IPS-18a (cell line): ENCODE results near the gene BMP6.

Source experiments
- H3K27ac ChIP-seq: one replicate; pipeline ENCODE4 v1.5.1; 2013; ENCODE audit warnings: low read length
- H3K27me3 ChIP-seq: one replicate; pipeline ENCODE4 v1.6.1; 2013; ENCODE audit warnings: mild to moderate bottlenecking, low read length; ENCODE audit not compliant: control insufficient read depth, insufficient read depth
- H3K36me3 ChIP-seq: one replicate; pipeline ENCODE4 v1.6.1; 2013; ENCODE audit warnings: low read depth, low read length; ENCODE audit not compliant: control insufficient read depth
- H3K4me1 ChIP-seq: one replicate; pipeline ENCODE4 v1.6.1; 2013; ENCODE audit warnings: low read depth, low read length; ENCODE audit not compliant: control insufficient read depth
- H3K4me3 ChIP-seq: one replicate; pipeline ENCODE4 v1.5.1; 2013; ENCODE audit warnings: low read length
- H3K9ac ChIP-seq: one replicate; pipeline ENCODE4 v1.6.1; 2013; ENCODE audit warnings: mild to moderate bottlenecking, low read length, moderate library complexity
- H3K9me3 ChIP-seq: one replicate; pipeline ENCODE4 v1.6.1; 2013; ENCODE audit warnings: low read depth, low read length; ENCODE audit not compliant: control insufficient read depth

The BMP6 gene

DNA sequence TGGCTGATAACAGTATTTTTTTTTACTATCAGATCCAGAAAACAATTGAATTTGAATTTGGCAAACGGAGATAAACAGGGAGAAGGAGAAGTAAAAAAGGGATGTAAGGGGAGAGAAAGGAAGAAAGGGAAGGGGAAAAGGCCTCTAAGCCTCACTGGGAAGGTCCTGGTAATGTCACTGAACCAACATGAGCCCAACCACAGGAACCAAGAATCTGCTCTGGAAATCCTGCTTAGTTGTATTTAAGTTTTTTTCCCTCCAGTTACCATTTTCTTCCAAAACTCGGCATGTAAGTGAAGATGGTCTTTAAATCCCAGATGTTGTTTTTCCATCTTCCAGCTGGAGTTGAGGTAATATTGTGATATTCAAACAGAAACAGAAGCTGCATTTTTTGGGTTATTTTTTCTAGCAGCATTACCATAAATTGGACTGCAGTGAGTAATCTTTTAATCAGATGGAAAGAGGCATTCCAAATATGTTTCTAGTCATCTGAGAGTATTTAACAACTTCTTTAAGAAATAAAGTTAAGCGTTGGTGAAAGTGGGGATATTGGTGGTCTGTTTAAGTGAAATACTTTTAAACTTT is 93.6 kb downstream of the BMP6 start:
- Histone ChIP-seq H3K4me3 (no peak overlapping the region), H3K36me3 (no peaks in the 10 kb centered on the region), H3K9me3 (no peaks in the 10 kb centered on the region), H3K27me3 (no peaks in the 10 kb centered on the region), H3K27ac (no peak overlapping the region), H3K9ac (no peak overlapping the region), H3K4me1 (no peaks in the 10 kb centered on the region)

DNA sequence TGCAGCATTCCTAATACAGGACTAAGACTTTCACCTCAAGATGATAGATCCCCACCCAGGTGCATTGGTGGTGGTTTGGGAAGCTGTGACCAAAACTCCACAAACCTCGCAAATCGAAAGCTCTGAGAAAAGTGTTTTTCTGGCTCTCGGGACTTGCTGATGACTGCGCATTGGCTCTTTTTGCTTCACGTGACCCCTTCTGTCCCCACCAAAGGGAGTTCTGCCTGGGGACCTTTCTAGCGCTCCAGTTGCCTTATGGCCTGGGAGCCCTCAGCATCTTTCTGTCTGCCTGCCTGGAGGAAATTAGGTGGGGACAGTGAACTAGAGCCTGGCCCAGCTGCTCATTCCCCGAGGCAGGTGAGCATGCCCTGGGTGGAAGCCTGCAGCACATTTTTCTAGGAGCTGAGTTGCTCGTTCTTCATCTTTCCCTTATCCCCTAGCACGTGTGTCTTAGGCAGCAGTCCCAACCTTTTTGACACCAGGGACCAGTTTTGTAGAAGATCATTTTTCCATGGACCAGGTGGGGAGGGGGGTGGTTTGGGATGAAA is 94.5 kb downstream of the BMP6 start:
- Histone ChIP-seq H3K36me3 (no peaks in the 10 kb centered on the region), H3K4me3 (no peak overlapping the region), H3K9me3 (no peaks in the 10 kb centered on the region), H3K27ac (no peak overlapping the region), H3K27me3 (no peaks in the 10 kb centered on the region), H3K4me1 (no peaks in the 10 kb centered on the region), H3K9ac (no peak overlapping the region)

DNA sequence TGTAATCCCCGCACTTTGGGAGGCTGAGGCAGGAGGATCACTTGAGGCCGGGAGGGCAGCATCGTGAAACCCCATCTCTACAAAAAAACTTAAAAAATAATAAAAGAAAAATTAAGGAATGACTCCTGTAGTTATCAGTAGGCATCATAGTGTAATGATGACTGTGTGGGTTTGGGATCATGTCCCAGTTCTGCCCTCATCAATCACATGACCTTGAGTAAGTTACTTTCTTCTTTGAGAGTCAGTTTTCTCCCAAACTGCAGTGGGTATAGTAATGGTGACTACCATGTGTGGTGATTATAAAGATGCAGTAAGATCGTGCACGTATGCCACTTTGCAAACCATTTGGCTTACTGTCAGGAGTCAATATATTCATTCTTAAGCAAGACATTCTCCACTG is 95.5 kb downstream of the BMP6 start:
- Histone ChIP-seq H3K9me3 (no peaks in the 10 kb centered on the region), H3K27ac (no peak overlapping the region), H3K4me3 (no peak overlapping the region), H3K9ac (no peak overlapping the region), H3K36me3 (no peaks in the 10 kb centered on the region), H3K4me1 (no peaks in the 10 kb centered on the region), H3K27me3 (no peaks in the 10 kb centered on the region)

DNA sequence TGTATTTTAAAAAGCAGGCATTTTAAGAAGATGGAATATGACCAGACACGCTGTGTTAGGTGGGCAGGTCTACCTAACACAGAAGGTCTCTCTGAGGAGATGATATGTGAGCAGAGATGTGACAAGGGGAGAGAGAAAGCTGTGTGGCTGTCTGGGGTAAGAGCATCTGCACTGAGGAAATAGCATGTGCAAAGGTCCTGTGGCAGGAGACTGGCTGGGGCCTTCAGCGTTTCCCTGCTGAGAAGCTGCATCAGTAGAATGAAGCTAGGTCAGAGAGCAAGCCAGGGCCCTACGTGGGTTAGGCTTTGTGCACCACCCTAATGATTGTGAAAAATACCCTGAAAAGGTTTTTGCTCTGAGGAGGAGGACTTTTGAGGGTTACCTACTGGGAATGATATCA is 97.7 kb downstream of the BMP6 start:
- no peaks in the 10 kb centered on the region for H3K36me3 ChIP-seq
- H3K4me1 ChIP-seq: peaks cover 4% of the 10 kb centered on the region
- H3K4me3 ChIP-seq: no peak overlapping the region
- H3K9ac ChIP-seq: no peak overlapping the region
- no peaks in the 10 kb centered on the region for H3K9me3 ChIP-seq
- no peak overlapping the region for H3K27ac ChIP-seq
- H3K27me3 ChIP-seq: no peaks in the 10 kb centered on the region

DNA sequence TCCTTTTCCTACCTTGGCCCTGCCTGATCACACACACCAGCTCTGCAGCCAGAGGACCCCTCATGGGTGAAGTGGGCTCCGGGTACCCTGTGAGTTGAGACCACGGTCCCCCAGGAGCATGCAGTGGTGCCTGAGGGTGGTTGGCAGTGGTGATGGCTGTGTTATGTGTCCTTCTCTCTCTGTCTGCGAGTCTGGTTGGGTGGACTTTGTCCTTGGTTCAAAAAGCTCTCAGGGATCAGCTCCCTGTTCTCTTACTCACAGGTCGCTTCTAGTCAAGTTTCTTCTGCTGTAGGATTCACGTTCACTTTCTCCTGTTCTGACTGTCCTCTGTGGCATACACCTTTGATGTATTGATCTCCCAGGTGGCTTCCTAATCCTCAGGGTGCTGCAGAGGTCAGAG is 100.1 kb downstream of the BMP6 start:
- Histone ChIP-seq H3K4me1 (peaks cover 4% of the 10 kb centered on the region), H3K36me3 (no peaks in the 10 kb centered on the region), H3K4me3 (no peak overlapping the region), H3K9ac (no peak overlapping the region), H3K27ac (no peak overlapping the region), H3K27me3 (no peaks in the 10 kb centered on the region), H3K9me3 (no peaks in the 10 kb centered on the region)

DNA sequence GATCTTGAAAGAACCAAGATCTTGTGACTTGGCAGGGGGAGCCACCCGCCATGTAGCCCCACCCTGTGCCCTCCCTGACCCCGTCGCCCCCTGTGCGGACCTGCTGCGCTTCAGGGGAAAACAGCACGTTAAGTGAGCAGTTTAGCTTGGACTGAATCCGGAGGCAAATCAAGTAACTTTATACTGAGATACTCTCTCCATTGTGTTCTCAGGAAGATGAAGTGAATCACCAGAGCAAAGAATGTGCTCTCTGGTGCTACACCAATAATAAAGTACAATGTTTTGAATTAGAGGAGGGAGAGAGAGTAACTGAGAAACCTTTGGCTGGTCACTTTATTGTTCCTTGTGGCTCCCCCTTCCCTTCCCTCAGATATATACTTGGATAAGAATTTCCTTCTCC is 101.2 kb downstream of the BMP6 start:
- Histone ChIP-seq H3K9ac (no peak overlapping the region), H3K36me3 (no peaks in the 10 kb centered on the region), H3K4me3 (no peak overlapping the region), H3K4me1 (peaks cover 4% of the 10 kb centered on the region), H3K27ac (no peak overlapping the region), H3K9me3 (no peaks in the 10 kb centered on the region), H3K27me3 (no peaks in the 10 kb centered on the region)

DNA sequence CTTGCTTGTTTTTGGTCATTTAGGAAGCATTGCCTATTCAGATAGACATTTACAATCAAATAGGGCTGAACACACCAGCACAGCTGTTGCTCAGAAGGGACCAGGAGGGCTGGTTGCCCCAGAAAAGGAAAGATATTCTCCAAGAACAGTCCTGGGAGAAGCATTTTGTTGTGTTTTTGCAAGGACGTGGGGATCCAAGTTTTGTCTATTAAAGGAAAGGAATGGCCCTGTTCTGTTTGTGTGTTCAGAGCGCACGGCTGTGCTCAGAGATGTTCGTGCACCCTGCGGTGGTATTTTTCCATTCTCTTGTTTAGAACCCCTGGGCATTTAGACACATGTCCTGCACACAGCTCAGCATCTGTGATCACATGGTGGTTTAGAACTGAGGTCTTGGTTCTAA is 102.2 kb downstream of the BMP6 start:
- Histone ChIP-seq H3K9me3 (no peaks in the 10 kb centered on the region), H3K27ac (no peak overlapping the region), H3K4me1 (peaks cover 4% of the 10 kb centered on the region), H3K27me3 (no peaks in the 10 kb centered on the region), H3K4me3 (no peak overlapping the region), H3K36me3 (no peaks in the 10 kb centered on the region), H3K9ac (no peak overlapping the region)

DNA sequence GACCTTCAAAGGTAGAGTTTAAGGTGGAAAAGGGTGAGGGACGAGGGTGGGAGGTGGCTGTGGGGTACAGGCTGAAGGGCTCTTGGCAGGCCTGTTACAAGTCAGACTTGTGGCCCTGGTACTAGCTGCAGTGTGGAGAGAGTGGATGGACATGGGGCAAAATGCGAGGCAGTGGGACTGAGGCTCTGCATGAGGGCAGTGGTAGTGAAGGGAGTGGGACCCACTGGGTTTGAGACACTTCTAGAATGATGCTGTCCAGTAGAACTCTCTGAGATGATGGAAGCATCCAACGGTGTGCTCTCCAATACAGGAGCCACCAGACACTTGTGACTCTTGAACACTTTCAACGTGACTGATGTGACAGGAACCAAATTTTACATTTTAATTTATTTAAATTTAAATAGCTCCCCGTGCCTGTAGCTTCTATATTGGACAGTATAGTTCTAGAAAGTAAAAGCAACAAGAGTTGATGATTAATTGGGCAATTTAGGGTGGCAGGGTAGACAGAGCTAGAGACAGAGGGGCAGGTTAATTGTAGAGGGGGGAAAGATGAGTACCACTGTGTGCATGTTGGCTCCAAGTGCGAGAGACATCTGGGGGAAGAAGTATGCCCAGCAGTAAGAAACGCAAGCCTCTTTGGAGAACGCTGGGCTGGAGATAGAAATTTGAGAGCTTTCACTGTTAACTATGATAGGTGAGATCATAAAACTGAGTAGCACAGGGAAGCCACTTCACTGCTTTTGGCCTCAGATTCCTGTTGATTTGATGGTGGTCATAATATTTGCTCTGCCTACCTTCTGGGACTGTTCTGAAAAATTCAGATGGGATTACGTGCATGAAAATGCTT is 107.2 kb downstream of the BMP6 start:
- Histone ChIP-seq H3K4me3 (no peak overlapping the region), H3K4me1 (peaks cover 2% of the 10 kb centered on the region), H3K36me3 (no peaks in the 10 kb centered on the region), H3K9ac (no peak overlapping the region), H3K27me3 (no peaks in the 10 kb centered on the region), H3K9me3 (no peaks in the 10 kb centered on the region), H3K27ac (no peak overlapping the region)

DNA sequence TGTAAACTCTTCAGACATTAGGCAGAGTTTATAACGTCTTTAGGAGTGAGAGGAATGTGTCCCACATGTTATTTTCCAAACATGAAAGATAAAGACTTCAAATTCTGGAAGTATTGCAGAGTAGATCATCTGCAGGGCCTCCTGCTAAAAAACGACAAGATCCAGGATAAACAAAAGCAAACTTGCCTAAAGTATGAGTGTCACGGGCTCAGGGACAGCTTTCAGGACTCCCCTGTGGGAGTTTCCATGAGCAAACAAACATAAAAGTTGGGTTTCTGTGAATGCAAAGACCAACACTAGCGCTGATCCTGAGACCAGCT is 107.8 kb downstream of the BMP6 start:
- Histone ChIP-seq H3K27ac (no peak overlapping the region), H3K4me1 (no peaks in the 10 kb centered on the region)

DNA sequence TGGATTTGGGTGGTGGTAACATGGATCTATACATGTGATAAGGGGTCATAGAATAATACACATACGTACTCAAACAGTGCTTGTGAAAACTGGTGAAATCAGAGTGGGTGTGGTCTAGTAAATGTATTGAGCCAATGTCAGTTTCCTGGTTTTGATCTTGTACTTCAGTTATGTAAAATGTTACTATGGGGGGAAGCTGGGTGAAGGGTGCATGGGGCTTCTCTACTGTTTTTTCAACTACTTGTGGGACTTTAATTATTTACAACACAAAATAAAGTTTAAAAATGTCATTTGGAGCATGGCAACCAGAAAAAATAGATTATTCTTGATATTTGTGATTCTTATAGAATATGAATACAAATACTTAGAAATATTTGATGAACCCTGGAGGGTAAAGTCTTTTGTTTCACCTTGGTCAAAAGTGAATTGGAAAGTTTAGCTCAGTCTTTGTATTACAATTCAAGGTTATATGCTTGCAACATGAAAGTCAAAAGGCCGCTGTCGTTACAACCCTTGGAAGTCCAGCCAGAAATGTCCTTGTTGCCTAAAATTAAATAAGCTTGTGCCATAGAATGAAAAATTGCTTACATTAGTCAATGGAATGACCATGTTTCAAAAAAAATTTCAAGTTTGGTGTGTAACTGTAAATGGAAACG is 110.6 kb downstream of the BMP6 start:
- no peaks in the 10 kb centered on the region for H3K9me3 ChIP-seq
- H3K4me1 ChIP-seq: peaks cover 4% of the 10 kb centered on the region
- H3K27me3 ChIP-seq: no peaks in the 10 kb centered on the region
- H3K27ac ChIP-seq: no peak overlapping the region
- no peak overlapping the region for H3K9ac ChIP-seq
- no peaks in the 10 kb centered on the region for H3K36me3 ChIP-seq
- H3K4me3 ChIP-seq: no peak overlapping the region

More for the DNA sequence above, 107.8 kb downstream of the BMP6 start:
- no peaks in the 10 kb centered on the region for H3K9me3 ChIP-seq
- no peaks in the 10 kb centered on the region for H3K27me3 ChIP-seq
- H3K4me3 ChIP-seq: no peak overlapping the region
- no peaks in the 10 kb centered on the region for H3K36me3 ChIP-seq
- H3K9ac ChIP-seq: no peak overlapping the region

DNA sequence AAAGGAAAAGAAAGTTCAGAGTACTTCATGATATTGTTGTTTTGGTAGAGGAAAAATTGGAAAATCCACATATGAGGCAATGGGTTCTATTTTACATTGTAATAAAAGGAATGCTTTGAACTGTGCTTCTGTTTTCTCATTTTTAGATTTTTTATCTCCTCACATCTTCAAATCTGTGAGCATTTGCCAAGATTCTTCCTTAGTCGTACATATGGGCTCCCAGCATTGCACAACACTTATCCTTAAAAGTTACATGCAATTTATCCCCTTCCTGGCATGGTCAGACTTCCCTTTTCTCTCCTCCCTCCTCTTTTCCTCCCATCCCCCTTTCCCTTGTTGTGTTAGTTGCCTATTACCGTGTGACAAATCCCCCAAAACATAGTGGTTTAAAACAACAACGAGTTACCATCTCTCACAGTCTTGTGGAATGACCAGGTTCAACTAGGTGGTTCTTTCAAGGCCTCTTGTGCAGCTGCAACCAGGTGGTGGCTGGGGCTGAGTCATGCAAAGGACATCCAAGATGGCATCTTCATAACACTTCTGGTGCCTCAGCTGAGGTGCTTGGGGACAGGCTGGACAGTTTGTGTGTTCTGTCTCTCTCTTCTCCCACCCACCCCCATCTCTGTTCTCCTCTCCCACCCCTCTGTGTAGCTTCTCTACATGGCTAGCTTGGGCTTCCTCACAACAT is 116.0 kb downstream of the BMP6 start:
- no peaks in the 10 kb centered on the region for H3K36me3 ChIP-seq
- H3K27me3 ChIP-seq: no peaks in the 10 kb centered on the region
- peaks cover 4% of the 10 kb centered on the region for H3K4me1 ChIP-seq
- no peak overlapping the region for H3K4me3 ChIP-seq
- no peak overlapping the region for H3K27ac ChIP-seq
- no peak overlapping the region for H3K9ac ChIP-seq
- no peaks in the 10 kb centered on the region for H3K9me3 ChIP-seq
